Liver (tissue), 9 donors: ENCODE data around the gene ZSWIM8. TPM values are rescaled to one million over a fixed set of nuclear protein-coding genes. Genes with fewer than 3 reads are reported as not detected.

Source experiments
- DNase-seq: peaks from one replicate; pipeline ENCODE4 v3.0.0-alpha.2; 2017; ENCODE audit warnings: low spot score
- H3K27ac ChIP-seq, 2 donors: one replicate each; pipeline ENCODE4 v1.7.0; 2013; ENCODE audit warnings: inconsistent platforms in 2 of 2, low read length in 2 of 2, control low read depth in 1 of 2, low read depth in 1 of 2, mild to moderate bottlenecking in 1 of 2
- H3K27me3 ChIP-seq, 4 donors: one replicate each; pipeline versions ENCODE4 v1.6.1 to v1.7.0; 2013; ENCODE audit warnings: low read length in 3 of 4, inconsistent platforms in 1 of 4, mild to moderate bottlenecking in 1 of 4, moderate library complexity in 1 of 4; ENCODE audit not compliant: control insufficient read depth in 4 of 4, insufficient read depth in 4 of 4
- H3K36me3 ChIP-seq, 4 donors: one replicate each; pipeline versions ENCODE4 v1.6.1 to v1.7.0; 2013; ENCODE audit warnings: low read length in 3 of 4, mild to moderate bottlenecking in 3 of 4, low read depth in 1 of 4, moderate library complexity in 1 of 4; ENCODE audit not compliant: control insufficient read depth in 4 of 4, insufficient read depth in 3 of 4
- H3K4me1 ChIP-seq, 4 donors: one replicate each; pipeline versions ENCODE4 v1.6.1 to v1.7.0; 2013; ENCODE audit warnings: low read length in 3 of 4, mild to moderate bottlenecking in 3 of 4, moderate library complexity in 1 of 4; ENCODE audit not compliant: control insufficient read depth in 4 of 4, insufficient read depth in 4 of 4
- H3K4me3 ChIP-seq, 3 donors: one replicate each; pipeline versions ENCODE4 v1.6.1 to v1.7.0; 2013; ENCODE audit warnings: low read length in 3 of 3, control low read depth in 1 of 3, low read depth in 1 of 3, mild to moderate bottlenecking in 1 of 3
- H3K9ac ChIP-seq, 2 donors: one replicate each; pipeline ENCODE4 v1.7.0; 2013; ENCODE audit warnings: low read length in 2 of 2, mild to moderate bottlenecking in 2 of 2, moderate library complexity in 2 of 2, control low read depth in 1 of 2, low read depth in 1 of 2
- H3K9me3 ChIP-seq, 4 donors: one replicate each; pipeline versions ENCODE4 v1.6.1 to v1.7.0; 2013; ENCODE audit warnings: low read length in 3 of 4; ENCODE audit not compliant: control insufficient read depth in 4 of 4
- EGR1 ChIP-seq, 2 donors: IDR thresholded peaks; 2 replicates each; pipeline ENCODE4 v1.6.1; 2016 to 2018; ENCODE audit warnings: antibody characterized with exemption in 2 of 2, low read depth in 2 of 2
- FOXA2 ChIP-seq: IDR thresholded peaks from 2 replicates; pipeline ENCODE4 v1.6.1; 2016; ENCODE audit warnings: antibody characterized with exemption
- HNF4A ChIP-seq, 2 donors: conservative IDR thresholded peaks; 2 replicates each; pipeline ENCODE4 v1.6.1; 2016; ENCODE audit warnings: antibody characterized with exemption in 2 of 2, mild to moderate bottlenecking in 2 of 2
- HNF4G ChIP-seq: IDR thresholded peaks from 2 replicates; pipeline ENCODE4 v1.6.1; 2016; ENCODE audit warnings: antibody characterized with exemption
- JUND ChIP-seq, 2 donors: IDR thresholded peaks; 2 replicates each; pipeline ENCODE4 v1.6.1; 2016; ENCODE audit warnings: antibody characterized with exemption in 2 of 2
- MAX ChIP-seq: IDR thresholded peaks from 2 replicates; pipeline ENCODE4 v1.6.1; 2016; ENCODE audit warnings: antibody characterized with exemption
- RAD21 ChIP-seq, 2 donors: IDR thresholded peaks; 2 replicates each; pipeline ENCODE4 v1.6.1; 2016; ENCODE audit warnings: antibody characterized with exemption in 2 of 2, mild to moderate bottlenecking in 2 of 2
- RXRA ChIP-seq, 2 donors: IDR thresholded peaks; 2 replicates each; pipeline ENCODE4 v1.6.1; 2017 to 2018; ENCODE audit warnings: antibody characterized with exemption in 2 of 2, mild to moderate bottlenecking in 1 of 2
- SP1 ChIP-seq: IDR thresholded peaks from 2 replicates; pipeline ENCODE4 v1.6.1; 2018; ENCODE audit warnings: antibody characterized with exemption, mild to moderate bottlenecking
- TAF1 ChIP-seq: conservative IDR thresholded peaks from 2 replicates; pipeline ENCODE4 v1.6.1; 2016; ENCODE audit warnings: antibody characterized with exemption, mild to moderate bottlenecking
- YY1 ChIP-seq: IDR thresholded peaks from 2 replicates; pipeline ENCODE4 v1.6.1; 2016; ENCODE audit warnings: antibody characterized with exemption, mild to moderate bottlenecking
- WGBS: extraction: QIAGEN DNeasy Blood & Tissue Kit; methylation state at CpG from one replicate; pipeline ENCODE4 v1.1.7; 2013; 5-methylcytosine and 5-hydroxymethylcytosine counted together
- polyA plus RNA-seq, 2 donors: library from polyadenylated mRNA; stranded (reverse) in 1 of 2; unstranded in 1 of 2; fragments of 200-250 nt in 1 of 2; fragments of >200 nt in 1 of 2; fragmentation: Nextera tagmentation in 1 of 2; extraction: Ambion mirVana in 1 of 2; gene quantifications; one replicate each; pipeline versions ENCODE4 v1.2.1 to v1.2.3, GENCODE V29; 2013 to 2015
- total RNA-seq, 2 donors: library from RNA; depleted of rRNA; stranded (reverse); fragments of >200 nt; gene quantifications; one replicate each; pipeline ENCODE4 v1.2.3, GENCODE V29; 2014
- TF ChIP-seq, protein P1 (sequence below): fragments of 150-350 bp; IDR thresholded peaks from 2 replicates; pipeline ENCODE4 v1.5.1; 2017; ENCODE audit warnings: improper control_type of control experiment, low read depth, low read length; ENCODE audit not compliant: missing input control
- donor health status: healthy.
- donor health status: healthy.
- donor health status: healthy.
- donor health status: healthy.
- donor health status: healthy.

The ZSWIM8 gene
- total and polyA plus RNA-seq, 4 donors, result 33.3 to 66.2 (median 44.4) TPM

GRCh38 chr10:73790886-73791625 is 5.7 kb downstream of the ZSWIM8 start:
- 96% methylated on average over 22 of the region's 22 CpGs for WGBS
- TF ChIP-seq TAF1 (no peak), JUND (IDR thresholded peaks at IDR 0.05) (no peak), FOXA2 (no peak), HNF4A (conservative IDR thresholded peaks at IDR 0.05) (no peak), RAD21 (IDR thresholded peaks at IDR 0.05) (no peak), EGR1 (IDR thresholded peaks at IDR 0.05; ENCODE audit: low read depth in 2 of 2) (no peak), MAX (no peak), YY1 (no peak), RXRA (IDR thresholded peaks at IDR 0.05) (no peak)
- TF ChIP-seq, protein P1, sequence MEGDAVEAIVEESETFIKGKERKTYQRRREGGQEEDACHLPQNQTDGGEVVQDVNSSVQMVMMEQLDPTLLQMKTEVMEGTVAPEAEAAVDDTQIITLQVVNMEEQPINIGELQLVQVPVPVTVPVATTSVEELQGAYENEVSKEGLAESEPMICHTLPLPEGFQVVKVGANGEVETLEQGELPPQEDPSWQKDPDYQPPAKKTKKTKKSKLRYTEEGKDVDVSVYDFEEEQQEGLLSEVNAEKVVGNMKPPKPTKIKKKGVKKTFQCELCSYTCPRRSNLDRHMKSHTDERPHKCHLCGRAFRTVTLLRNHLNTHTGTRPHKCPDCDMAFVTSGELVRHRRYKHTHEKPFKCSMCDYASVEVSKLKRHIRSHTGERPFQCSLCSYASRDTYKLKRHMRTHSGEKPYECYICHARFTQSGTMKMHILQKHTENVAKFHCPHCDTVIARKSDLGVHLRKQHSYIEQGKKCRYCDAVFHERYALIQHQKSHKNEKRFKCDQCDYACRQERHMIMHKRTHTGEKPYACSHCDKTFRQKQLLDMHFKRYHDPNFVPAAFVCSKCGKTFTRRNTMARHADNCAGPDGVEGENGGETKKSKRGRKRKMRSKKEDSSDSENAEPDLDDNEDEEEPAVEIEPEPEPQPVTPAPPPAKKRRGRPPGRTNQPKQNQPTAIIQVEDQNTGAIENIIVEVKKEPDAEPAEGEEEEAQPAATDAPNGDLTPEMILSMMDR, result no peak

DNA sequence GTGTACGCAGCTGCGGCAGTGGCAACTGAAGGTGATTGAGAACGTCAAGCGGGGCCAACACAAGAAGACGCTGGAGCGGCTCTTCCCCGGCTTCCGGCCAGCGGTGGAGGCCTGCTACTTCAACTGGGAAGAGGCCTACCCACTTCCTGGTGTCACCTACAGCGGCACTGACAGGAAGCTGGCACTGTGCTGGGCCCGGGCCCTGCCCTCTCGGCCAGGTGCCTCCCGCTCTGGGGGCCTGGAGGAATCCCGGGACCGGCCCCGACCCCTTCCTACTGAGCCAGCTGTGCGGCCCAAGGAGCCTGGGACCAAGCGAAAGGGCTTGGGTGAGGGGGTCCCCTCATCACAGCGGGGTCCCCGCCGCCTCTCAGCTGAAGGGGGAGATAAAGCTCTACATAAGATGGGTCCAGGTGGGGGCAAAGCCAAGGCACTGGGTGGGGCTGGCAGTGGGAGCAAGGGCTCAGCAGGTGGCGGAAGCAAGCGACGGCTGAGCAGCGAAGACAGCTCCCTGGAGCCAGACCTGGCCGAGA is 6.5 kb downstream of the ZSWIM8 start:
- Histone ChIP-seq H3K9ac (no peak overlapping the region), H3K27ac (no peak overlapping the region), H3K9me3 (no peaks in the 10 kb centered on the region), H3K4me1 (peaks cover 3 to 11% (median 8%) of the 10 kb centered on the region in 4 donors), H3K36me3 (peaks cover 29 to 81% (median 67%) of the 10 kb centered on the region in 4 donors), H3K4me3 (no peak overlapping the region), H3K27me3 (no peaks in the 10 kb centered on the region)
- DNase-seq, result no peak
- no peak for TF ChIP-seq YY1
- TF ChIP-seq FOXA2, result no peak
- TF ChIP-seq MAX, result no peak
- TF ChIP-seq, protein P1, result no peak
- no peak for TF ChIP-seq RXRA (IDR thresholded peaks at IDR 0.05)
- TF ChIP-seq EGR1 (IDR thresholded peaks at IDR 0.05; ENCODE audit: low read depth in 2 of 2), result no peak
- no peak for TF ChIP-seq SP1
- no peak for TF ChIP-seq HNF4G
- WGBS, result 96% methylated on average over 26 of the region's 26 CpGs

More at GRCh38 chr10:73790886-73791625, 5.7 kb downstream of the ZSWIM8 start:
- H3K4me1 ChIP-seq, result peaks cover 3 to 15% (median 13%) of the 10 kb centered on the region in 4 donors
- no peak overlapping the region for H3K9ac ChIP-seq
- DNase-seq, result no peak
- H3K27me3 ChIP-seq, result no peaks in the 10 kb centered on the region
- H3K36me3 ChIP-seq, result peaks cover 25 to 73% (median 61%) of the 10 kb centered on the region in 4 donors
- no peaks in the 10 kb centered on the region for H3K9me3 ChIP-seq
- H3K27ac ChIP-seq, result no peak overlapping the region
- H3K4me3 ChIP-seq, result no peak overlapping the region
